Stomach (tissue), 4 donors: ENCODE data around the gene RAB30.

Experiments
- EP300 ChIP-seq: sonication (generic); formaldehyde crosslinking; IDR thresholded peaks from one replicate; pipeline ENCODE4 v1.6.1; 2017; ENCODE audit warnings: antibody characterized with exemption
- POLR2A ChIP-seq, 4 donors: fragments of 450-650 bp; IDR thresholded peaks; one replicate each; pipeline ENCODE4 v1.6.1; 2016; ENCODE audit warnings: antibody characterized with exemption in 4 of 4, control low read depth in 2 of 4, mild to moderate bottlenecking in 1 of 4, moderate library complexity in 1 of 4
- POLR2AphosphoS5 ChIP-seq, 3 donors: sonication (generic); formaldehyde crosslinking; IDR thresholded peaks; one replicate each; pipeline ENCODE4 v1.6.1; 2016; ENCODE audit warnings: antibody characterized with exemption in 3 of 3
- TF ChIP-seq, protein P1 (sequence below), 7 experiments: fragments of 450-650 bp in 4 of 7; fragments of 200-600 bp in 3 of 7; sonication (generic) in 3 of 7; IDR thresholded peaks; one replicate each; pipeline ENCODE4 v1.5.1; 2016 to 2019; ENCODE audit warnings: antibody characterized with exemption in 7 of 7, control low read depth in 2 of 7, mild to moderate bottlenecking in 1 of 7

DNA sequence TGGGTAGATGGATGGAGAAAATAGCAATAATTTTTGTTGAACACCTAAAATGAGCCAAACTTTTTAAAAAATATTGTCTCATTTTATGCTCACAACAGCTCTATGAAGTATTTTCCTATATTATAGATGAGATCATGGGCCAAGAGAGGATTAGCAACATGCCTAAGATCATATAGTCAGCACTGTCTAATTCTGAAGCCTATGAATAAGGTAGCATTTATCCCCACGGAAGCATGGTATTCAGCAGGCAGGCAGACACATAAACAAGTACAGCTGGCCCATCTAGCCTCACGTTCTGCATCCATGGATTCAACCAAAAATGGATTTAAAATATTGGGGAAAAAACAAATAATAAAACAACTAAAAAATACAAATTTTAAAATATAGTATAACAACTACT, 21.9 kb upstream of the RAB30 start:
- no peak for TF ChIP-seq POLR2AphosphoS5 (IDR thresholded peaks at IDR 0.05)
- no peak for TF ChIP-seq POLR2A (IDR thresholded peaks at IDR 0.05)
- no peak for TF ChIP-seq EP300
- TF ChIP-seq, protein P1, sequence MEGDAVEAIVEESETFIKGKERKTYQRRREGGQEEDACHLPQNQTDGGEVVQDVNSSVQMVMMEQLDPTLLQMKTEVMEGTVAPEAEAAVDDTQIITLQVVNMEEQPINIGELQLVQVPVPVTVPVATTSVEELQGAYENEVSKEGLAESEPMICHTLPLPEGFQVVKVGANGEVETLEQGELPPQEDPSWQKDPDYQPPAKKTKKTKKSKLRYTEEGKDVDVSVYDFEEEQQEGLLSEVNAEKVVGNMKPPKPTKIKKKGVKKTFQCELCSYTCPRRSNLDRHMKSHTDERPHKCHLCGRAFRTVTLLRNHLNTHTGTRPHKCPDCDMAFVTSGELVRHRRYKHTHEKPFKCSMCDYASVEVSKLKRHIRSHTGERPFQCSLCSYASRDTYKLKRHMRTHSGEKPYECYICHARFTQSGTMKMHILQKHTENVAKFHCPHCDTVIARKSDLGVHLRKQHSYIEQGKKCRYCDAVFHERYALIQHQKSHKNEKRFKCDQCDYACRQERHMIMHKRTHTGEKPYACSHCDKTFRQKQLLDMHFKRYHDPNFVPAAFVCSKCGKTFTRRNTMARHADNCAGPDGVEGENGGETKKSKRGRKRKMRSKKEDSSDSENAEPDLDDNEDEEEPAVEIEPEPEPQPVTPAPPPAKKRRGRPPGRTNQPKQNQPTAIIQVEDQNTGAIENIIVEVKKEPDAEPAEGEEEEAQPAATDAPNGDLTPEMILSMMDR (IDR thresholded peaks at IDR 0.05) = no peak
